Neural crest cell (in vitro differentiated cells): Measurements from ENCODE around the gene MAP2K7. TPM values are rescaled to one million over a fixed set of nuclear protein-coding genes. Genes with fewer than 3 reads are reported as not detected.

Experiments
- DNase-seq: peaks from one replicate; pipeline ENCODE4 v3.0.0; 2021; ENCODE audit warnings: low read depth, mixed read lengths, low spot score
- H3K27ac Mint-ChIP-seq: one replicate; pipeline ENCODE4 v1.8.0; 2021; ENCODE audit warnings: mild to moderate bottlenecking, mixed read lengths; ENCODE audit not compliant: unreplicated experiment
- H3K27me3 Mint-ChIP-seq: 2 replicates; pipeline ENCODE4 v1.8.0; 2021; ENCODE audit warnings: low read depth, mild to moderate bottlenecking, mixed read lengths
- H3K36me3 Mint-ChIP-seq: 2 replicates; pipeline ENCODE4 v1.8.0; 2021; ENCODE audit warnings: low read depth, mild to moderate bottlenecking, mixed read lengths
- H3K4me1 Mint-ChIP-seq: 2 replicates; pipeline ENCODE4 v1.8.0; 2021; ENCODE audit warnings: mixed read lengths
- H3K4me3 Mint-ChIP-seq: one replicate; pipeline ENCODE4 v1.8.0; 2021; ENCODE audit warnings: mild to moderate bottlenecking, mixed read lengths
- H3K9me3 Mint-ChIP-seq: 2 replicates; pipeline ENCODE4 v1.8.0; 2021; ENCODE audit warnings: mixed read lengths
- total RNA-seq: library from RNA; stranded (reverse); gene quantifications from 2 replicates; pipeline ENCODE4 v1.2.1, GENCODE V29; 2021
- TF ChIP-seq, protein P1 (sequence below): fragments of 200-600 bp; sonication (generic); conservative IDR thresholded peaks from 2 replicates; pipeline ENCODE4 v1.5.0; 2021; ENCODE audit warnings: antibody characterized with exemption, mild to moderate bottlenecking

The MAP2K7 gene
- total RNA-seq, 1 donor from 2014 or later: 50.7 TPM

GRCh38 chr19:7866399-7867091 lies 37.1 kb upstream of the MAP2K7 start:
- peaks cover 31% of the 10 kb centered on the region for H3K27me3 Mint-ChIP-seq
- H3K9me3 Mint-ChIP-seq: peaks cover 3% of the 10 kb centered on the region
- no peak for DNase-seq
- H3K36me3 Mint-ChIP-seq: no peaks in the 10 kb centered on the region
- H3K4me3 Mint-ChIP-seq: peak overlapping the region; percentile 34
- H3K4me1 Mint-ChIP-seq: peaks cover 11% of the 10 kb centered on the region
- TF ChIP-seq, protein P1, sequence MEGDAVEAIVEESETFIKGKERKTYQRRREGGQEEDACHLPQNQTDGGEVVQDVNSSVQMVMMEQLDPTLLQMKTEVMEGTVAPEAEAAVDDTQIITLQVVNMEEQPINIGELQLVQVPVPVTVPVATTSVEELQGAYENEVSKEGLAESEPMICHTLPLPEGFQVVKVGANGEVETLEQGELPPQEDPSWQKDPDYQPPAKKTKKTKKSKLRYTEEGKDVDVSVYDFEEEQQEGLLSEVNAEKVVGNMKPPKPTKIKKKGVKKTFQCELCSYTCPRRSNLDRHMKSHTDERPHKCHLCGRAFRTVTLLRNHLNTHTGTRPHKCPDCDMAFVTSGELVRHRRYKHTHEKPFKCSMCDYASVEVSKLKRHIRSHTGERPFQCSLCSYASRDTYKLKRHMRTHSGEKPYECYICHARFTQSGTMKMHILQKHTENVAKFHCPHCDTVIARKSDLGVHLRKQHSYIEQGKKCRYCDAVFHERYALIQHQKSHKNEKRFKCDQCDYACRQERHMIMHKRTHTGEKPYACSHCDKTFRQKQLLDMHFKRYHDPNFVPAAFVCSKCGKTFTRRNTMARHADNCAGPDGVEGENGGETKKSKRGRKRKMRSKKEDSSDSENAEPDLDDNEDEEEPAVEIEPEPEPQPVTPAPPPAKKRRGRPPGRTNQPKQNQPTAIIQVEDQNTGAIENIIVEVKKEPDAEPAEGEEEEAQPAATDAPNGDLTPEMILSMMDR: no peak
- H3K27ac Mint-ChIP-seq: no peak overlapping the region

DNA sequence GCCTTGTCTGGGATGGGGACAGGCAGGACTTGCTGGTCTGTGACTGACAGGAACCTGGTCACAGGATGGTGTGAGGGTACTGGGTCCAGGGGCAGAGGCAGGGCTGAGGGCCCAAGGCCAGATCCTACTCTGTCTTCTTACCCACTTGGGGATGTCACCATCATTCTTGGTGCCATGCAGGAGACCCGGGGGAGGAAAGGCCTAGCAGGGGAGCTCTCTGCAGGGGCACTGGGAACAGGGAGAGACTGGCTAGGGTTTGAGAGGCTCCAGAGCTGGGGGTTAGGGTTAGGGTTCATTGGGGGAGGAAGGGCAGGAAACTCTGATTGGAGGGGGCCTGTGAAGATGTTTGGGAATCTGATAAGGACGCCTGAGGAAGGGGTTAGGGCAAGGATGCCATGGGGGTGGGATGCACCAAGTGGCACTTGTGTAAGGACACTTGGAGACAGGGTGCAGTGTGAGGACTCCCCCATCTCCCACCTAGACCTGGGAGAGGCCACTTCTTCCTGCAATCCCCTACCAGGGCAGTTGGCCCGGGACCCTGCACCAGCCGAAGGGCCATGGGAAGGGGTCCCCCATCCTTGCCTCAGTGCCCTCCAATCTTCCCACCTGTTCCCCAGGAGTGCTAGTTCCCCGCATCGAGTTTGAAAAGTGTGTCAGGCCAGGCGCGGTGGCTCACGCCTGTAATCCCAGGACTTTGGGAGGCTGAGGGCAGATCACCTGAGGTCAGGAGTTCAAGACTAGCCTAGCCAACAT lies 36.4 kb upstream of the MAP2K7 start:
- Mint-ChIP-seq H3K4me1 (peaks cover 18% of the 10 kb centered on the region), H3K36me3 (no peaks in the 10 kb centered on the region), H3K27ac (no peak overlapping the region), H3K27me3 (peaks cover 35% of the 10 kb centered on the region), H3K9me3 (peaks cover 3% of the 10 kb centered on the region), H3K4me3 (peak overlapping the region; percentile 38)
- DNase-seq: no peak
- TF ChIP-seq, protein P1: no peak

DNA sequence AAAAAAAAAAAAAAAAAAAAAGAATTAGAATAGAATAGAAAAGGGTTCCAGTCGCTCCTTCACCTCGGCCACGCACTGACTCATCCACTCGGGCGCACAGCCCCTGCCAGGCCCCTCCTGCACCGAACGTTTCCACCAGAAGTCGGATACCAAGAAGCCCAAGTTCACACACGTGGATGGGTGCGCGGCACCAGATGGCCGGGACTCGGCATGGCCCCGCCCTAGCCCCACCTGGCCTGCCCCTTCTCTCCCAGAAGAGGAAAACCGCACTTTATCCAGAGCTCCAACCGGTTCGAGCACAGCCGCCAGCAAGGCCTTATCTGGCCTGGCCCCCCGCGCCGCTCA lies 35.4 kb upstream of the MAP2K7 start:
- H3K4me1 Mint-ChIP-seq: peaks cover 18% of the 10 kb centered on the region
- TF ChIP-seq, protein P1: no peak
- H3K27ac Mint-ChIP-seq: no peak overlapping the region
- no peaks in the 10 kb centered on the region for H3K36me3 Mint-ChIP-seq
- no peak for DNase-seq
- H3K27me3 Mint-ChIP-seq: peaks cover 34% of the 10 kb centered on the region
- no peak overlapping the region for H3K4me3 Mint-ChIP-seq
- peaks cover 3% of the 10 kb centered on the region for H3K9me3 Mint-ChIP-seq

DNA sequence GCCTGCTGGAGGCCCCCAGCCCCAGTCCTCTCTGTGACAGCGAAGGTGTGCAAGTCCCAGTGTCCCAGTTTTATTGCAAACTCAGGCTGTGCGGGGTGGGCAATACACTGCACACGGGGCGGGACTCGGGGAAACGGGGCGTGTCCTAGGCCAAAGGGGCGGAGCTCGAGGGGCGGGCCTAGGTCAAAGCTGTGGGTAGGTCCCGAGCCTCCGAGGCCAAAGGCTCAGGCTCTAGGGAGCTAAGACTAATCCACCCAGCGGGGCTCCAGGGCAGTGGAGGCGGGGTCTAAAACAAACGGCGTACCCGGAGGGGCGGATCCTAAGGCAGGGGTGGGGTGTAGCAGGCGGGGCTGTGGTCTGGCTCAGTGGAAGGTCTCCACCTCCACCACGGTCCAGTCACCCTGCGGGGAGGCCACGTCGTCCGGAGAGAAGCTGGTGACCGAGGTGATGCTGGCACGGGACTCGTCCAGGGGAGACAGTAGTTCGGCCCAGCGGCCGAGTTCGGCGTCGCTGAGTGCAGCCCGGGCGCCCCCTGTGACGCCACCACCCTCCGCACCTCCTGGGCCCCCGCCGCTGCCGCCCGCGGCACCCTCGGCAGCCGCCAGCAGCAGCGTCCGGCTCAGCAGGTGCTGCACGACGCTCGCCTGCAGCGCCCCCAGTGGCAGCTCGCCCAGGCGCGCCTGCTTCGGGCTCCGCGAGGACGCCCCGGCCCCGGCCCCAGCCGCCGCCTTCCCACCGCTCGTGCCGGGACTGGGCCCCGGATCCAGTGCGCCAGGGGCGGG lies 34.8 kb upstream of the MAP2K7 start:
- H3K27me3 Mint-ChIP-seq: peaks cover 37% of the 10 kb centered on the region
- peak overlapping the region; percentile 64 for H3K4me3 Mint-ChIP-seq
- TF ChIP-seq, protein P1: peak; percentile 85
- H3K9me3 Mint-ChIP-seq: peaks cover 3% of the 10 kb centered on the region
- H3K4me1 Mint-ChIP-seq: peaks cover 18% of the 10 kb centered on the region
- no peaks in the 10 kb centered on the region for H3K36me3 Mint-ChIP-seq
- no peak overlapping the region for H3K27ac Mint-ChIP-seq
- DNase-seq: peak; percentile 57

DNA sequence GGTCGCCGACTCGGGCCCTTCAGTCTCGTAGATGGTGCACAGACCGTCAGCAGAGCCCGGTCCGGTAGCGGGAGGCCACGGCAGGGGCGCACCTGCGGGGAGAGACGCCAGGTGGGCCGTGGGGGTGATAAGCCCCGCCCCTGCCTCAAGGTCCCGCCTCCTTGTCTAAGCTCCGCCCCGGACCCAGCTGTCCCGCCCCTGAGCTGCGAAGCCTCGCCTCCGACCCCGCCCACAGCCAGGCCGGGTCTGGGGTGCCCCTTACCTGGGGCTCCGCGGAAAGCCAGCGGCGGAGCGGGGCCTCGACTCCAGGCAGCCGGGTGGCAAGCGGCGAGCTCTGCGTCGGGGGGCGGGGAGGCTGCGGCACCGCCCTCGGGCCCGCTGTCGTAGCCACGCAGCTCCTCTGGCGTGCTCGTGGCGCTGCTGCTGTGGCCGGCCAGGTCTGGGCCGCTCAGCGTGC lies 34.2 kb upstream of the MAP2K7 start:
- no peak overlapping the region for H3K27ac Mint-ChIP-seq
- H3K27me3 Mint-ChIP-seq: peaks cover 35% of the 10 kb centered on the region
- peaks cover 3% of the 10 kb centered on the region for H3K9me3 Mint-ChIP-seq
- peak; percentile 39 for DNase-seq
- peaks cover 18% of the 10 kb centered on the region for H3K4me1 Mint-ChIP-seq
- TF ChIP-seq, protein P1: peak; percentile 35
- H3K36me3 Mint-ChIP-seq: no peaks in the 10 kb centered on the region
- H3K4me3 Mint-ChIP-seq: no peak overlapping the region
